Adrenal gland (tissue), 5 donors: ENCODE measurements around the gene PLAAT5.

Experiments used
- CTCF ChIP-seq, 6 experiments: fragments of 450-650 bp in 4 of 6; fragments of 200-600 bp in 2 of 6; sonication (generic) in 1 of 6; IDR thresholded peaks; 1 replicate in 5 of 6; 2 replicates in 1 of 6; pipeline versions ENCODE4 v1.5.1 to v1.8.0; 2016 to 2021; ENCODE audit warnings: antibody characterized with exemption in 6 of 6, mild to moderate bottlenecking in 2 of 6, moderate library complexity in 1 of 6
- POLR2A ChIP-seq, 2 donors: fragments of 450-650 bp; IDR thresholded peaks; one replicate each; pipeline ENCODE4 v1.6.1; 2017; ENCODE audit warnings: antibody characterized with exemption in 2 of 2, mild to moderate bottlenecking in 2 of 2, moderate library complexity in 1 of 2
- donor health status: DM: no; HTN: no; CAD: no.

- TF ChIP-seq CTCF (IDR thresholded peaks at IDR 0.05) (no peak), POLR2A (IDR thresholded peaks at IDR 0.05) (no peak)
These were observed 27.6 kb upstream of the PLAAT5 start for GRCh38 chr11:63518548-63518947.
